HAP-1 (cell line): ENCODE data around the gene AP3M1.

Source experiments
- DNase-seq, 2 experiments: peaks; one replicate each; pipeline ENCODE4 v3.0.0-alpha.2; 2016 to 2020; ENCODE audit warnings: low spot score in 2 of 2
- H3K27me3 ChIP-seq: fragments of 250-450 bp; sonication (Bioruptor Pico); 2 replicates; pipeline ENCODE4 v1.5.1; 2020; ENCODE audit warnings: low read depth, mild to moderate bottlenecking, moderate library complexity
- H3K36me3 ChIP-seq: fragments of 250-450 bp; sonication (Bioruptor Pico); replicated peaks from 2 replicates; pipeline ENCODE4 v1.5.1; 2020; ENCODE audit warnings: mild to moderate bottlenecking
- H3K4me1 ChIP-seq: fragments of 250-450 bp; sonication (Bioruptor Pico); 2 replicates; pipeline ENCODE4 v1.5.1; 2020; ENCODE audit warnings: mild to moderate bottlenecking
- H3K4me3 ChIP-seq: fragments of 250-450 bp; sonication (Bioruptor Pico); 2 replicates; pipeline ENCODE4 v1.5.1; 2020; ENCODE audit warnings: mild to moderate bottlenecking, moderate library complexity
- H3K9me3 ChIP-seq: fragments of 250-450 bp; sonication (Bioruptor Pico); 2 replicates; pipeline ENCODE4 v1.5.1; 2020; ENCODE audit warnings: mild to moderate bottlenecking, moderate library complexity
- in situ Hi-C: fragments of 300-500 bp; cut with MboI; formaldehyde crosslinking; loops from 3 replicates; pipeline ENCODE4 v1.14.3; 2020; ENCODE audit warnings: low sequenced_read_pairs, inconsistent platforms, mixed read lengths

Gene AP3M1

GRCh38 chr10:74175510-74176379 lies 25.1 kb upstream of the AP3M1 start:
- Histone ChIP-seq H3K9me3 (no peaks in the 10 kb centered on the region), H3K27me3 (no peaks in the 10 kb centered on the region), H3K4me3 (peak overlapping the region; percentile 74), H3K4me1 (peaks cover 28% of the 10 kb centered on the region), H3K36me3 (no peaks in the 10 kb centered on the region)
- DNase-seq, result no peak
- in situ Hi-C loops, result no loop called here

- in situ Hi-C loops, result no loop called here
- peaks cover 22% of the 10 kb centered on the region for H3K4me1 ChIP-seq
- no peak for DNase-seq
These were observed 23.9 kb upstream of the AP3M1 start for GRCh38 chr10:74174521-74174920.

GRCh38 chr10:74171625-74172024 lies 21.0 kb upstream of the AP3M1 start:
- Histone ChIP-seq H3K9me3 (no peaks in the 10 kb centered on the region), H3K36me3 (no peaks in the 10 kb centered on the region)
- in situ Hi-C loops, result no loop called here

More at GRCh38 chr10:74174521-74174920, 23.9 kb upstream of the AP3M1 start:
- H3K4me3 ChIP-seq, result no peak overlapping the region
- H3K27me3 ChIP-seq, result no peaks in the 10 kb centered on the region
- no peaks in the 10 kb centered on the region for H3K36me3 ChIP-seq
- no peaks in the 10 kb centered on the region for H3K9me3 ChIP-seq

GRCh38 chr10:74167443-74167842 lies 16.8 kb upstream of the AP3M1 start:
- Histone ChIP-seq H3K9me3 (no peaks in the 10 kb centered on the region), H3K36me3 (no peaks in the 10 kb centered on the region), H3K27me3 (no peaks in the 10 kb centered on the region), H3K4me1 (no peaks in the 10 kb centered on the region), H3K4me3 (no peak overlapping the region)
- in situ Hi-C loops, result no loop called here
- DNase-seq, result no peak

More at GRCh38 chr10:74171625-74172024, 21.0 kb upstream of the AP3M1 start:
- Histone ChIP-seq H3K4me3 (no peak overlapping the region), H3K27me3 (no peaks in the 10 kb centered on the region), H3K4me1 (peaks cover 9% of the 10 kb centered on the region)
- no peak for DNase-seq

GRCh38 chr10:74165530-74165901 lies 14.9 kb upstream of the AP3M1 start:
- no peaks in the 10 kb centered on the region for H3K27me3 ChIP-seq
- no peaks in the 10 kb centered on the region for H3K36me3 ChIP-seq
- no peak overlapping the region for H3K4me3 ChIP-seq
- H3K4me1 ChIP-seq, result no peaks in the 10 kb centered on the region
- DNase-seq, result no peak
- in situ Hi-C loops, result no loop called here
- no peaks in the 10 kb centered on the region for H3K9me3 ChIP-seq

- H3K4me3 ChIP-seq, result no peak overlapping the region
- no peaks in the 10 kb centered on the region for H3K9me3 ChIP-seq
- H3K4me1 ChIP-seq, result no peaks in the 10 kb centered on the region
- H3K27me3 ChIP-seq, result no peaks in the 10 kb centered on the region
- no peak for DNase-seq
- H3K36me3 ChIP-seq, result no peaks in the 10 kb centered on the region
- in situ Hi-C loops, result no loop called here
These were observed 14.3 kb upstream of the AP3M1 start for GRCh38 chr10:74164716-74165529.

- Histone ChIP-seq H3K9me3 (no peaks in the 10 kb centered on the region), H3K4me1 (no peaks in the 10 kb centered on the region), H3K4me3 (no peak overlapping the region), H3K36me3 (no peaks in the 10 kb centered on the region), H3K27me3 (no peaks in the 10 kb centered on the region)
- in situ Hi-C loops, result no loop called here
- DNase-seq, result no peak
These were observed 12.9 kb upstream of the AP3M1 start for GRCh38 chr10:74163319-74164068.

GRCh38 chr10:74160013-74160412 lies 9.4 kb upstream of the AP3M1 start:
- Histone ChIP-seq H3K9me3 (no peaks in the 10 kb centered on the region), H3K36me3 (no peaks in the 10 kb centered on the region), H3K27me3 (no peaks in the 10 kb centered on the region), H3K4me3 (no peak overlapping the region), H3K4me1 (no peaks in the 10 kb centered on the region)
- in situ Hi-C loops, result no loop called here
- no peak for DNase-seq

GRCh38 chr10:74156919-74157289 lies 6.3 kb upstream of the AP3M1 start:
- in situ Hi-C loops, result no loop called here

GRCh38 chr10:74153676-74154075 lies 3.0 kb upstream of the AP3M1 start:
- Histone ChIP-seq H3K4me1 (peaks cover 24% of the 10 kb centered on the region), H3K36me3 (no peaks in the 10 kb centered on the region; the same call in 1 of the 2 replicates), H3K4me3 (no peak overlapping the region), H3K27me3 (no peaks in the 10 kb centered on the region), H3K9me3 (no peaks in the 10 kb centered on the region)
- in situ Hi-C loops, result no loop called here
- DNase-seq, result no peak

More at GRCh38 chr10:74156919-74157289, 6.3 kb upstream of the AP3M1 start:
- Histone ChIP-seq H3K36me3 (no peaks in the 10 kb centered on the region), H3K27me3 (no peaks in the 10 kb centered on the region), H3K9me3 (no peaks in the 10 kb centered on the region), H3K4me3 (no peak overlapping the region), H3K4me1 (peaks cover 16% of the 10 kb centered on the region)
- no peak for DNase-seq

GRCh38 chr10:74153123-74153522 lies 2.5 kb upstream of the AP3M1 start:
- in situ Hi-C loops, result no loop called here
- no peak overlapping the region for H3K4me3 ChIP-seq
- peak in 1 of 2 experiments; percentile 34 for DNase-seq

GRCh38 chr10:74151879-74152722 lies 1.5 kb upstream of the AP3M1 start:
- no peak for DNase-seq
- no peaks in the 10 kb centered on the region for H3K27me3 ChIP-seq
- no peaks in the 10 kb centered on the region for H3K9me3 ChIP-seq
- in situ Hi-C loops, result no loop called here
- H3K4me1 ChIP-seq, result peaks cover 24% of the 10 kb centered on the region
- no peaks in the 10 kb centered on the region; the same call in none of the 2 replicates for H3K36me3 ChIP-seq
- H3K4me3 ChIP-seq, result peak overlapping the region; percentile 78

More at GRCh38 chr10:74153123-74153522, 2.5 kb upstream of the AP3M1 start:
- Histone ChIP-seq H3K4me1 (peaks cover 24% of the 10 kb centered on the region), H3K27me3 (no peaks in the 10 kb centered on the region), H3K36me3 (no peaks in the 10 kb centered on the region; the same call in 1 of the 2 replicates), H3K9me3 (no peaks in the 10 kb centered on the region)
